Cardiac muscle cell (in vitro differentiated cells and primary cell): ENCODE measurements around the gene SNU13. TPM values are rescaled to one million over a fixed set of nuclear protein-coding genes. Genes with fewer than 3 reads are reported as not detected.
A peak's percentile ranks its signal among the peaks of the same experiment; 100 is the strongest.
"Not testable (repeated sequence)": the region's sequence is repeated elsewhere in the genome, so short reads cannot be mapped to it uniquely, and the experiment has no call there.

ENCODE experiments used
- DNase-seq, 2 donors: peaks; one replicate each; pipeline versions ENCODE4 v3.0.0 to v3.0.0-alpha.2; 2010 to 2017; ENCODE audit warnings: low read depth in 1 of 2, low spot score in 1 of 2
- H3K27ac ChIP-seq: fragments of 200-600 bp; sonication (generic); 2 replicates; pipeline ENCODE4 v1.5.1; 2016
- H3K27me3 ChIP-seq: fragments of 200-600 bp; sonication (generic); 2 replicates; pipeline ENCODE4 v1.6.0; 2016; ENCODE audit warnings: control low read depth
- H3K36me3 ChIP-seq: fragments of 200-600 bp; sonication (generic); 2 replicates; pipeline ENCODE4 v1.5.1; 2016; ENCODE audit warnings: control low read depth
- H3K4me1 ChIP-seq: fragments of 200-600 bp; sonication (generic); 2 replicates; pipeline ENCODE4 v1.8.1; 2017; ENCODE audit warnings: low read depth, mild to moderate bottlenecking, mixed run types
- H3K4me3 ChIP-seq: fragments of 200-600 bp; sonication (generic); 2 replicates; pipeline ENCODE4 v1.5.1; 2016; ENCODE audit warnings: mild to moderate bottlenecking
- H3K9me3 ChIP-seq: fragments of 200-600 bp; sonication (generic); 2 replicates; pipeline ENCODE4 v1.5.1; 2017; ENCODE audit warnings: low read depth, mild to moderate bottlenecking, control low read depth
- polyA plus RNA-seq: library from polyadenylated mRNA; unstranded; fragments of >200 nt; fragmentation: Nextera tagmentation; extraction: Ambion mirVana; gene quantifications from 2 replicates; pipeline ENCODE4 v1.2.1, GENCODE V29; 2016
- total RNA-seq: library from RNA; depleted of rRNA; stranded (reverse); fragments of >200 nt; gene quantifications from 2 replicates; pipeline ENCODE4 v1.2.3, GENCODE V29; 2016
- TF ChIP-seq, protein P1 (sequence below): IDR thresholded peaks from 2 replicates; pipeline ENCODE4 v1.5.1; 2012; ENCODE audit warnings: low read depth, mild to moderate bottlenecking, low read length

SNU13 gene
- total and polyA plus RNA-seq, 2 experiments from 2014 or later, result 112 to 246 TPM

DNA sequence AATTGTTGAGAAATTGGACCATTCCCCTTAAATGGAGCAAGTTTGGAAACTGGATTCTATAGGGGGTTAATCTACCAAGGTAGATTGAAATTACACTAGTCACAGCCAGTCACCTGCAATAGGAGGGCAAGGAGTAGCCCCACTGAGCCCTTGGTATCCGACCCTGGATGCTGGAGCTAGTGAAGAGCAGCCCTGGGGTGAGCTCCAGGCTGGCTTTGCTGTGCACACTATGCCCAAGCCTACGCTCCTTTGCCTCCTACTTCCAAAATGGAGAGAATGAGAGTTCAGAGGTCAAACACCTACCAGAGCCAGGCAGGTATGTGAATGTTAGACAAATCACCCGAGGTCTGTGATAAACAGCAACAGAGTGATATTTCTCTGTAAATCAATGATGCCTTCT lies 23.7 kb downstream of the SNU13 start:
- Histone ChIP-seq H3K36me3 (peaks cover 25% of the 10 kb centered on the region), H3K27ac (peak overlapping the region; percentile 34)

DNA sequence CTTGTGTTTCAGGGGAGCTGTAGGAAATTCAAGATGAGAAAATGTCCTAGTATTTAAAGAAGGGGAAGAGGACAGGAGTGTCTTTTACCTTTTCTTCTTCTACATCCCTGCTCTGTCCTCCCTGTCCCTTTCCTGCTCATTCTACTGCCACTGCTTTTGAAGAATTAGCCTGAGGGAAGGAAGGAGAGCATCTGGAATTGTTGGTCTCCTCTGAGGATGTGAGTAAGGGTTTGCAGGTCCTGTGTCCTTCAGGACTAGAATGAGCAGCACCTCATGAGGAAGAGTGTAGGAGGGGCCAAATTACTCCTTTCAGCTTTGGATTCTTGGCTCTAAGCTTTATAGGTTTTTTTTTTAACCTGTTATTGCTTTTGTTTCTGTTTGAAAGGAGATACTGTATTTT lies 24.2 kb downstream of the SNU13 start:
- H3K27ac ChIP-seq, result peak overlapping the region; percentile 59

More for the DNA sequence above, 23.7 kb downstream of the SNU13 start:
- DNase-seq, result no peak
- Histone ChIP-seq H3K9me3 (no peaks in the 10 kb centered on the region), H3K4me1 (no peaks in the 10 kb centered on the region), H3K27me3 (no peaks in the 10 kb centered on the region), H3K4me3 (no peak overlapping the region)
- TF ChIP-seq, protein P1, sequence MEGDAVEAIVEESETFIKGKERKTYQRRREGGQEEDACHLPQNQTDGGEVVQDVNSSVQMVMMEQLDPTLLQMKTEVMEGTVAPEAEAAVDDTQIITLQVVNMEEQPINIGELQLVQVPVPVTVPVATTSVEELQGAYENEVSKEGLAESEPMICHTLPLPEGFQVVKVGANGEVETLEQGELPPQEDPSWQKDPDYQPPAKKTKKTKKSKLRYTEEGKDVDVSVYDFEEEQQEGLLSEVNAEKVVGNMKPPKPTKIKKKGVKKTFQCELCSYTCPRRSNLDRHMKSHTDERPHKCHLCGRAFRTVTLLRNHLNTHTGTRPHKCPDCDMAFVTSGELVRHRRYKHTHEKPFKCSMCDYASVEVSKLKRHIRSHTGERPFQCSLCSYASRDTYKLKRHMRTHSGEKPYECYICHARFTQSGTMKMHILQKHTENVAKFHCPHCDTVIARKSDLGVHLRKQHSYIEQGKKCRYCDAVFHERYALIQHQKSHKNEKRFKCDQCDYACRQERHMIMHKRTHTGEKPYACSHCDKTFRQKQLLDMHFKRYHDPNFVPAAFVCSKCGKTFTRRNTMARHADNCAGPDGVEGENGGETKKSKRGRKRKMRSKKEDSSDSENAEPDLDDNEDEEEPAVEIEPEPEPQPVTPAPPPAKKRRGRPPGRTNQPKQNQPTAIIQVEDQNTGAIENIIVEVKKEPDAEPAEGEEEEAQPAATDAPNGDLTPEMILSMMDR, result no peak

GRCh38 chr22:41663594-41663993 lies 25.1 kb downstream of the SNU13 start:
- not testable (repeated sequence) for DNase-seq, H3K4me3 ChIP-seq, H3K9me3 ChIP-seq, H3K27ac ChIP-seq, H3K4me1 ChIP-seq, H3K27me3 ChIP-seq
- peaks cover 35% of the 10 kb centered on the region for H3K36me3 ChIP-seq

More for the DNA sequence above, 24.2 kb downstream of the SNU13 start:
- no peaks in the 10 kb centered on the region for H3K27me3 ChIP-seq
- H3K36me3 ChIP-seq, result peaks cover 26% of the 10 kb centered on the region
- TF ChIP-seq, protein P1, result no peak
- no peak for DNase-seq
- no peaks in the 10 kb centered on the region for H3K9me3 ChIP-seq
- no peaks in the 10 kb centered on the region for H3K4me1 ChIP-seq
- H3K4me3 ChIP-seq, result no peak overlapping the region

DNA sequence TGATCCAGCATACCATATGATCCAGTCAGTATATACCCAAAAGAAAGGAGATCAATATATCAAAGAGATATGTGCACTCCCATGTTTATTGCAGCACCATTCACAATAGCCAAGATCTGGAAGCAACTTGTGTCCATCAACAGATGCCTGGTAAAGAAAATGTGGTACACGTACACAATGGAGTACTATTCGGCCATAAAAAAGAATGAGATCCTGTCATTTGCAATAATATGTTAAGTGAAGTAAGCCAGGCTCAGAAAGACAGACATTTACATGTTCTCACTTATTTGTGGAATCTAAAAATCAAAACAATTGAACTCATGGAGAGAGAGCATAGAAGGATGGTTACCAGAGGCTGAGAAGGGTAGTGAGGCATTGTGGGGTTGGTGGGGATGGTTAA lies 27.0 kb downstream of the SNU13 start:
- Histone ChIP-seq H3K27ac (no peak overlapping the region), H3K4me1 (no peaks in the 10 kb centered on the region), H3K4me3 (no peak overlapping the region), H3K9me3 (no peaks in the 10 kb centered on the region), H3K27me3 (no peaks in the 10 kb centered on the region), H3K36me3 (peaks cover 51% of the 10 kb centered on the region)
- no peak for DNase-seq
- TF ChIP-seq, protein P1, result no peak

DNA sequence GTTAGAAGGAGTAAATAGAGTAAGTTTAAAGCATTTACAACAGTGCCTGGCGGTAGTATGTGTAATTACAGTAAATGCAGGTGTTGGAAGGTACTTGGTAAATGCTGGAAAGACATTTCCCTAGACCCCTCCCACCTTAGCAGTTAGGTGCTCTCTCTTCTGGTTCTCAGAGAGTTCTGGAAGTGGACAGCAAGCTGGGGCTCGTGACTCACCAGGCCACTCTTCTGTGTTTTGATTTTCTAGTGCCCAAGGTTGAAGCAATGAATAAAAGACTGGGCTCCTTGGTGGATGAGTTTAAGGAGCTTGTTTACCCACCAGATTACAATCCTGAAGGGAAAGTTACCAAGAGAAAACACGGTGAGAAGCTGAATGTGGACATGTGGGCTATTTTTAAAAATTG lies 27.6 kb downstream of the SNU13 start:
- Histone ChIP-seq H3K36me3 (peaks cover 53% of the 10 kb centered on the region), H3K27ac (peak overlapping the region; percentile 72), H3K9me3 (no peaks in the 10 kb centered on the region), H3K27me3 (no peaks in the 10 kb centered on the region), H3K4me1 (no peaks in the 10 kb centered on the region), H3K4me3 (no peak overlapping the region)
- no peak for DNase-seq
- TF ChIP-seq, protein P1, result no peak

DNA sequence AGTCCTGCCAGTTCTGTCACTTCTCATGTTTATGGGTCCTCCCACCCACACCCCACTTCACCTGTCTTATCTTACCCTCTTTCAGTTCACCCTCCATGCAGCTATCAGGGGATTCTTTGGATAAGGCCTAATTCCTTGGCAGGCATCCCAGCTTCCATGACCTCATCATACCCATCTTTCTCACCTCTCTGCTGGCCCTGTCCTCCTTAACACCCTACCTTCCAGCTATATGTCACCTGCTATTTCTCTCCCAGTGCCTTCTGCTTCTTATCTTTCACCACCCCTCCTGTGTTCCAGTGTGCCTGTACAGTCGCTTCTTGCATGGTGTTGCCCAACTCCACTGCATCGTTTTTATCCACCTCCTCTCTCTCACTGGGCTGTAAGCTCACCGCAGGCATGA lies 28.3 kb downstream of the SNU13 start:
- no peaks in the 10 kb centered on the region for H3K4me1 ChIP-seq
- H3K36me3 ChIP-seq, result peaks cover 58% of the 10 kb centered on the region
- H3K4me3 ChIP-seq, result no peak overlapping the region
- H3K27ac ChIP-seq, result peak overlapping the region; percentile 72
- H3K27me3 ChIP-seq, result no peaks in the 10 kb centered on the region
- H3K9me3 ChIP-seq, result no peaks in the 10 kb centered on the region
- TF ChIP-seq, protein P1, result no peak
- DNase-seq, result peak in 1 of 2 donors; percentile 23
